ENCODE measurements around the gene KIR2DL1. TPM values are rescaled to one million over a fixed set of nuclear protein-coding genes. Genes with fewer than 3 reads are reported as not detected.
"Not testable (repeated sequence)": the region's sequence is repeated elsewhere in the genome, so short reads cannot be mapped to it uniquely, and the experiment has no call there.

KIR2DL1 gene
- total RNA-seq, 1 donor from 2014 or later, result not detected

DNA sequence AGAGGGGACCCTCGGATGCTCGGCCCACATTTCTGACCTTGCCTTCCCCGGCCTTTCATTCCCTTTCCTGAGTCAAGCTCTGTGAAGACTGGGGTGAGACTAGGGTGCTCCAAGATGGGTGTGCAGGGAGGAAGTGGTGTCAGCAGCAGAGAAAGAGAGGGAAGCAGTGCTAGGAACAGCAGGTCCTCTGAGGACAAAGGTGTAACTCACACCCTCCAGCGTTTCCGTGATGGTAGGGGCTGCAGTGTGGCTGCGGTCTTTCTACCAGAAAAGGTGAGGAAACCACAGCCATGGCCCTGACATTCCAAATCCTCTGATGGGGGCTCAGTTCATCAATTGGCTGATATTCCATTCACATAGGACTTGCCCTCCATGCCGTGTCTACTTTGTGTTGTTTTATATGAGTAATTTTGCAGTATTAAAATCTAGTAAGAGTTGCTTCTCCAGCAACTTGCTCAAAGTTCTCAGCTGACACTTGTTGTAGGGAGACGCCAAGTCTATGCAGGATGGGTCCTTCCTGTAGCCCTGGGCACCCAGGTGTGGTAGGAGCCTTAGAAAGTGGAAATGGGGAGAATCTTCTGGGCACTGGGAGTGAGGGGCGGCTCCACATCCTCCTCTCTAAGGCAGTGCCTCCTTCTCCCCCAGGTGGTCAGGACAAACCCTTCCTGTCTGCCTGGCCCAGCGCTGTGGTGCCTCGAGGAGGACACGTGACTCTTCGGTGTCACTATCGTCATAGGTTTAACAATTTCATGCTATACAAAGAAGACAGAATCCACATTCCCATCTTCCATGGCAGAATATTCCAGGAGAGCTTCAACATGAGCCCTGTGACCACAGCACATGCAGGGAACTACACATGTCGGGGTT, 48.3 kb downstream of the KIR2DL1 start:
- no peak for DNase-seq (ENCODE audit: low spot score)

GRCh38 chr19:54824416-54824815, 54.8 kb downstream of the KIR2DL1 start:
- not testable (repeated sequence) for DNase-seq (ENCODE audit: low spot score)

DNA sequence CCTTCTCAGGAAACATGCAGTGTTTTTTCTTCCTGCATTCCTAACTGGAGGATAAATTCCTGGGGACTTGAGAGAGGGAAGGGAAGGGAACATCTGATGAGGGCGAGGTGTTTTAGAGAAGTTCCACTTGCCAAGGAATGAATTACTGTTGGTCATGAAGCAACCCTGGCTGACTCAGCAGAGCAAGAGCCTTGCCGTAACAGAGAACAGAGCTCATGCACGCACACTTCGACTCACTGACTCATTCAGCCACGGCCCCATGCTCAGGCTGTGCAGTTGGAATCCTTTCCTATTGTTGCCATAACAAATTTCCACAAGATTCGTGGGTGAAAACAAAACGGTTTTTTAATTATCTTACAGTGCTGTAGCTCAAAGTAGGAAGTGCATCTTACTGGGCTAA, 55.7 kb downstream of the KIR2DL1 start:
- DNase-seq (ENCODE audit: low spot score), result not testable (repeated sequence)

GRCh38 chr19:54828064-54828463, 58.5 kb downstream of the KIR2DL1 start:
- not testable (repeated sequence) for DNase-seq (ENCODE audit: low spot score)

DNA sequence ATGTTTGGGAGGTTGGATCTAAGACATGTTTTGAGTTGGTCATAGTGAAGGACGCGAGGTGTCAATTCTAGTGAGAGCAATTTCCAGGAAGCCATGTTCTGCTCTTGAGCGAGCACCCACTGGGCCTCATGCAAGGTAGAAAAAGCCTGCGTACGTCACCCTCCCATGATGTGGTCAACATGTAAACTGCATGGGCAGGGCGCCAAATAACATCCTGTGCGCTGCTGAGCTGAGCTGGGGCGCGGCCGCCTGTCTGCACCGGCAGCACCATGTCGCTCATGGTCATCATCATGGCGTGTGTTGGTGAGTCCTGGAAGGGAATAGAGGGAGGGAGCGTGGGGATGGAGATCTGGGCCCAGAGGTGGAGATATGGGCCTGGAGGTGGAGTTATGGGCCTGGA, 62.9 kb downstream of the KIR2DL1 start, which contains the start of gene KIR2DS4:
TSS of gene KIR2DS4 (plus strand) at position 181 of the 400 bp plus-strand sequence.
- DNase-seq (ENCODE audit: low spot score), result not testable (repeated sequence)

Other genes starting within 250 kb of the KIR2DL1 start
- gene LILRA2, start 196.0 kb upstream of the KIR2DL1 start, total RNA-seq, result 2.2 TPM
- gene LILRA1, start 176.2 kb upstream of the KIR2DL1 start, total RNA-seq, result 0.34 TPM
- 2.7 TPM for gene LILRB1, start 139.3 kb upstream of the KIR2DL1 start, total RNA-seq
- 3.1 TPM for gene LILRB4, start 106.8 kb upstream of the KIR2DL1 start, total RNA-seq
- not detected for gene KIR3DL3, start 45.4 kb upstream of the KIR2DL1 start, total RNA-seq
- not detected for gene KIR2DL3, start 31.3 kb upstream of the KIR2DL1 start, total RNA-seq
- 0.39 TPM for gene KIR2DL4, start 33.8 kb downstream of the KIR2DL1 start, total RNA-seq
- gene KIR3DL1, start 46.7 kb downstream of the KIR2DL1 start, total RNA-seq, result not detected
- not detected for gene KIR2DS4, start 62.9 kb downstream of the KIR2DL1 start, total RNA-seq
- not detected for gene KIR3DL2, start 80.7 kb downstream of the KIR2DL1 start, total RNA-seq
- gene FCAR, start 104.4 kb downstream of the KIR2DL1 start, total RNA-seq, result 0.39 TPM
- not detected for gene NCR1, start 136.4 kb downstream of the KIR2DL1 start, total RNA-seq
- not detected for gene NLRP7, start 177.7 kb downstream of the KIR2DL1 start, total RNA-seq
- gene NLRP2, start 196.6 kb downstream of the KIR2DL1 start, total RNA-seq, result 75.1 TPM